Suppressor macrophage treated with lipopolysaccharide for 4 hours (primary cell): Measurements from ENCODE around the gene GP1BA.

Experiments
- DNase-seq: peaks from one replicate; pipeline ENCODE4 v3.0.0-alpha.2; 2020

The GP1BA gene

GRCh38 chr17:4938688-4939545, 6.8 kb downstream of the GP1BA start:
- DNase-seq = no peak

GRCh38 chr17:4939546-4939795, 7.4 kb downstream of the GP1BA start:
- no peak for DNase-seq

GRCh38 chr17:4939796-4940554, 7.9 kb downstream of the GP1BA start, which contains the start of the genes RNF167 and SLC25A11:
TSS of gene RNF167 (plus strand) at chr17:4940268. CDS start at chr17:4940910, 642 bp downstream.
TSS of gene SLC25A11 (minus strand) at chr17:4940046. CDS start at chr17:4939910, 136 bp downstream.
- DNase-seq = peak; percentile 99

- DNase-seq = no peak
Measured at GRCh38 chr17:4940555-4941318, 8.7 kb downstream of the GP1BA start.

- DNase-seq = no peak
Measured at GRCh38 chr17:4941319-4941610, 9.2 kb downstream of the GP1BA start.

- DNase-seq = no peak
Measured at GRCh38 chr17:4942760-4943508, 10.9 kb downstream of the GP1BA start.

GRCh38 chr17:4944163-4944553, 12.1 kb downstream of the GP1BA start:
- DNase-seq = no peak

- no peak for DNase-seq
Measured at GRCh38 chr17:4944554-4945175, 12.6 kb downstream of the GP1BA start.

GRCh38 chr17:4945176-4945943, 13.3 kb downstream of the GP1BA start:
- DNase-seq = peak; percentile 94

GRCh38 chr17:4945944-4946280, 13.8 kb downstream of the GP1BA start:
- DNase-seq = no peak

- peak; percentile 73 for DNase-seq
Measured at GRCh38 chr17:4946312-4946976, 14.4 kb downstream of the GP1BA start.

GRCh38 chr17:4947010-4947410, 14.9 kb downstream of the GP1BA start:
- DNase-seq = peak; percentile 50

GRCh38 chr17:4947411-4948165, 15.5 kb downstream of the GP1BA start:
- DNase-seq = peak; percentile 85

- peak; percentile 96 for DNase-seq
Measured at GRCh38 chr17:4948166-4948930, 16.3 kb downstream of the GP1BA start, which contains the start of gene PFN1. TSS of gene PFN1 (minus strand) at chr17:4948530. CDS start at chr17:4948394, 136 bp downstream.

GRCh38 chr17:4948931-4949320, 16.8 kb downstream of the GP1BA start:
- peak; percentile 93 for DNase-seq

- peak; percentile 86 for DNase-seq
Measured at GRCh38 chr17:4949321-4950074, 17.4 kb downstream of the GP1BA start.

- peak; percentile 28 for DNase-seq
Measured at GRCh38 chr17:4950075-4950745, 18.1 kb downstream of the GP1BA start.

GRCh38 chr17:4950746-4951204, 18.7 kb downstream of the GP1BA start, which contains the start of gene ENO3:
TSS of gene ENO3 (plus strand) at chr17:4951119. CDS start at chr17:4951830, 711 bp downstream.
- DNase-seq = no peak
